ENCODE data around the gene AGK. TPM values are rescaled to one million over a fixed set of nuclear protein-coding genes. Genes with fewer than 3 reads are reported as not detected.

The AGK gene
- total RNA-seq, 1 donor from 2014 or later, result 28.6 TPM

DNA sequence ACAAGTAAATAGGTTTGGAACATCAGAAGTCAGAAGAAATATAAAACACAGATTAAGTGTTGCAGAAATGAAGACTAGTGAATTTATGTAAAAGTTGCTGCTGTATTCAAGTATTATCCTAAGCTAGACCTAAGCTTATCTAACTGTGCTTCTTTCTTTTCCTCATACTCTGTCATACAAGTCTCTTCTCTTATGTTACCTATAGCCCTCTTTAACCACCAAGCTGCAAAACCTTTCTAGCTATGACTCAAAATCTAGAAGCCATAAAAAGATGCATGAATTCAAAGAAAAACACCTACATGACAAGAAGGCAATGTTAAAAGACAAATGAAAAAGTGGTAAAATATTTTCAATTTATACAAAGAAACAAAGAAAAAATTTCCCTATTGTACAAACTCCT, 127.8 kb downstream of the AGK start:
- Histone ChIP-seq H3K9me3 (ENCODE audit: insufficient read depth, low read depth, low read length) (no peaks in the 10 kb centered on the region), H3K4me1 (ENCODE audit: insufficient read depth, low read length) (peaks cover 20% of the 10 kb centered on the region), H3K4me3 (ENCODE audit: insufficient read depth, low read depth, low read length) (no peak overlapping the region), H3K9ac (ENCODE audit: low read length) (no peak overlapping the region), H4K20me1 (ENCODE audit: insufficient read depth, low read length) (no peaks in the 10 kb centered on the region), H2AFZ (ENCODE audit: low read depth, low read length) (no peak overlapping the region), H3K27me3 (ENCODE audit: insufficient read depth, low read length) (no peaks in the 10 kb centered on the region), H3K4me2 (ENCODE audit: low read length) (no peak overlapping the region), H3K36me3 (ENCODE audit: insufficient read depth, low read length) (peaks cover 12% of the 10 kb centered on the region), H3K27ac (ENCODE audit: low read depth, low read length) (no peak overlapping the region), H3K79me2 (ENCODE audit: insufficient read depth, low read length) (no peaks in the 10 kb centered on the region)
- no peak overlapping the region for H3K4me3 Mint-ChIP-seq (ENCODE audit: unreplicated experiment)
- H3K4me1 Mint-ChIP-seq (ENCODE audit: low read depth, unreplicated experiment), result peaks cover 12% of the 10 kb centered on the region
- H3K36me3 Mint-ChIP-seq (ENCODE audit: low read depth, unreplicated experiment), result no peaks in the 10 kb centered on the region
- no peak overlapping the region for H3K27ac Mint-ChIP-seq (ENCODE audit: unreplicated experiment)
- H3K9me3 Mint-ChIP-seq (ENCODE audit: unreplicated experiment), result peaks cover 1% of the 10 kb centered on the region
- DNase-seq (ENCODE audit: low read depth) (no peak), FAIRE-seq (no peak)
- H3K27me3 Mint-ChIP-seq (ENCODE audit: low read depth, unreplicated experiment), result no peaks in the 10 kb centered on the region
- TF ChIP-seq EZH2 (IDR thresholded peaks at IDR 0.05; ENCODE audit: insufficient read depth, low read length), result no peak
- TF ChIP-seq, protein P1, sequence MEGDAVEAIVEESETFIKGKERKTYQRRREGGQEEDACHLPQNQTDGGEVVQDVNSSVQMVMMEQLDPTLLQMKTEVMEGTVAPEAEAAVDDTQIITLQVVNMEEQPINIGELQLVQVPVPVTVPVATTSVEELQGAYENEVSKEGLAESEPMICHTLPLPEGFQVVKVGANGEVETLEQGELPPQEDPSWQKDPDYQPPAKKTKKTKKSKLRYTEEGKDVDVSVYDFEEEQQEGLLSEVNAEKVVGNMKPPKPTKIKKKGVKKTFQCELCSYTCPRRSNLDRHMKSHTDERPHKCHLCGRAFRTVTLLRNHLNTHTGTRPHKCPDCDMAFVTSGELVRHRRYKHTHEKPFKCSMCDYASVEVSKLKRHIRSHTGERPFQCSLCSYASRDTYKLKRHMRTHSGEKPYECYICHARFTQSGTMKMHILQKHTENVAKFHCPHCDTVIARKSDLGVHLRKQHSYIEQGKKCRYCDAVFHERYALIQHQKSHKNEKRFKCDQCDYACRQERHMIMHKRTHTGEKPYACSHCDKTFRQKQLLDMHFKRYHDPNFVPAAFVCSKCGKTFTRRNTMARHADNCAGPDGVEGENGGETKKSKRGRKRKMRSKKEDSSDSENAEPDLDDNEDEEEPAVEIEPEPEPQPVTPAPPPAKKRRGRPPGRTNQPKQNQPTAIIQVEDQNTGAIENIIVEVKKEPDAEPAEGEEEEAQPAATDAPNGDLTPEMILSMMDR (IDR thresholded peaks at IDR 0.05; ENCODE audit: insufficient read depth, low read depth, low read length), result no peak

DNA sequence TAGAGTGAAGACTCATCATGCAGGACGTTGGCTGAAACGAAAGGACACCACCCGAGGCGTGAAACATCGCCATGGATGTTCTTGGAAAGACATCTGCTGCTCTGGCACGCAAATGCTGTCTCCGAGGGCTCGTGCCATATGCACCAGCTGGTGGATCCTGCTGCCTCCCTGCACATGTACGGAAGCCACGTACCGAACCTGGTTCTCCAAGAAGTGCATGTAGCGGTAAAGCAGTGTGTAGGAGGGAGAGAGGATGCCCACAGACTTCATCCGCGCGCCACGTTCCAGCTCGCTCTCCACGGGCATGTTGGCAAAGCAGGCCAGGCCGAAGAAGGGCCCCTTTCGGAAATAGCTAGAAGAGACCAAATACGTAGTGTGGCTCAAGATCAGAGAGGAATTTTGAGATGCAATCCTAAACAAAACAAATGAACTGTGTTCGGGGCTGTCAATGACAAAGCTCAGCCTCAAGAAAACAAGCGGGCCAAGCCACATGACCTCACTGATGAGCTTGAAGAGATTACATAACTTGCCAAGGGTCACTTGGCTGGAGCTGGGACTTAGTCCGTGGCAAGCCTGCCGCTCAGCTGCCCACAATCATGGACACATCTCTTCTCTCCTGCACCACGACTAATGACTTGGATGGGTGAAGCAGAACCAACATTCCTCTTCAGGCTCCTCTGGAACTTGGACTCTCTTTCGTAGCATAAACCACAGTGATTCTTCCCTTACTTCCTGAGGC, 134.2 kb downstream of the AGK start:
- TF ChIP-seq, protein P1 (IDR thresholded peaks at IDR 0.05; ENCODE audit: insufficient read depth, low read depth, low read length), result no peak
- TF ChIP-seq EZH2 (IDR thresholded peaks at IDR 0.05; ENCODE audit: insufficient read depth, low read length), result no peak
- H3K79me2 ChIP-seq (ENCODE audit: insufficient read depth, low read length), result peaks cover 4% of the 10 kb centered on the region
- no peak overlapping the region for H3K4me2 ChIP-seq (ENCODE audit: low read length)
- no peak overlapping the region for H3K4me3 Mint-ChIP-seq (ENCODE audit: unreplicated experiment)
- peaks cover 17% of the 10 kb centered on the region for H3K36me3 ChIP-seq (ENCODE audit: insufficient read depth, low read length)
- no peak overlapping the region for H3K4me3 ChIP-seq (ENCODE audit: insufficient read depth, low read depth, low read length)
- no peaks in the 10 kb centered on the region for H3K9me3 Mint-ChIP-seq (ENCODE audit: unreplicated experiment)
- peaks cover 30% of the 10 kb centered on the region for H4K20me1 ChIP-seq (ENCODE audit: insufficient read depth, low read length)
- no peaks in the 10 kb centered on the region for H3K36me3 Mint-ChIP-seq (ENCODE audit: low read depth, unreplicated experiment)
- H3K9me3 ChIP-seq (ENCODE audit: insufficient read depth, low read depth, low read length), result no peaks in the 10 kb centered on the region
- DNase-seq (ENCODE audit: low read depth) (peak; percentile 53), FAIRE-seq (no peak)
- no peak overlapping the region for H3K27ac ChIP-seq (ENCODE audit: low read depth, low read length)
- no peak overlapping the region for H3K9ac ChIP-seq (ENCODE audit: low read length)
- no peaks in the 10 kb centered on the region for H3K27me3 Mint-ChIP-seq (ENCODE audit: low read depth, unreplicated experiment)
- no peak overlapping the region for H2AFZ ChIP-seq (ENCODE audit: low read depth, low read length)
- H3K27ac Mint-ChIP-seq (ENCODE audit: unreplicated experiment), result no peak overlapping the region
- no peaks in the 10 kb centered on the region for H3K4me1 ChIP-seq (ENCODE audit: insufficient read depth, low read length)
- no peaks in the 10 kb centered on the region for H3K27me3 ChIP-seq (ENCODE audit: insufficient read depth, low read length)
- no peaks in the 10 kb centered on the region for H3K4me1 Mint-ChIP-seq (ENCODE audit: low read depth, unreplicated experiment)

DNA sequence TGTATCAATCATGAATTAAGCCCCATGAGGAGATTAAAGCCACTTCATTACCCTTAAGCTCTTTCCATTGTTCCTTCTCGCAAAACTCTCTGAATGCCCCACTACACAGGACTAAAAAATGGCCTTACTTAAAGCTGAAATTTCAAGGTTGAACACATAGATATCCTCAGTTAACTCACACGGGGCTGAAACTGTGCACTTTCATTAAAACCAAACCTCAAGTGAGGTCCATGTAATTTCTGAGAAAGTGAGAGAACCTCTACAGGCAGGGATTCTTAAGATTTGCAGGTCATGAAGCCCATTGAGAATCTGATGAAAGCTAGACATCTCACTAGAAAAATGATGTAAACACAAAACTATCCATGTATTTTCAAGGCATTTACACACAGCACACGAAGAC, 134.9 kb downstream of the AGK start:
- no peak overlapping the region for H3K27ac ChIP-seq (ENCODE audit: low read depth, low read length)
- no peaks in the 10 kb centered on the region for H3K9me3 Mint-ChIP-seq (ENCODE audit: unreplicated experiment)
- no peaks in the 10 kb centered on the region for H3K4me1 ChIP-seq (ENCODE audit: insufficient read depth, low read length)
- peaks cover 4% of the 10 kb centered on the region for H3K79me2 ChIP-seq (ENCODE audit: insufficient read depth, low read length)
- H3K27ac Mint-ChIP-seq (ENCODE audit: unreplicated experiment), result no peak overlapping the region
- H3K4me1 Mint-ChIP-seq (ENCODE audit: low read depth, unreplicated experiment), result no peaks in the 10 kb centered on the region
- no peak overlapping the region for H3K4me2 ChIP-seq (ENCODE audit: low read length)
- FAIRE-seq, result no peak
- no peak overlapping the region for H3K4me3 Mint-ChIP-seq (ENCODE audit: unreplicated experiment)
- H3K27me3 ChIP-seq (ENCODE audit: insufficient read depth, low read length), result no peaks in the 10 kb centered on the region
- H3K4me3 ChIP-seq (ENCODE audit: insufficient read depth, low read depth, low read length), result no peak overlapping the region
- no peaks in the 10 kb centered on the region for H3K27me3 Mint-ChIP-seq (ENCODE audit: low read depth, unreplicated experiment)
- no peaks in the 10 kb centered on the region for H3K9me3 ChIP-seq (ENCODE audit: insufficient read depth, low read depth, low read length)
- H4K20me1 ChIP-seq (ENCODE audit: insufficient read depth, low read length), result peaks cover 31% of the 10 kb centered on the region
- H3K36me3 ChIP-seq (ENCODE audit: insufficient read depth, low read length), result peaks cover 14% of the 10 kb centered on the region
- no peak overlapping the region for H2AFZ ChIP-seq (ENCODE audit: low read depth, low read length)
- DNase-seq (ENCODE audit: low read depth), result no peak
- no peak for TF ChIP-seq EZH2 (IDR thresholded peaks at IDR 0.05; ENCODE audit: insufficient read depth, low read length)
- TF ChIP-seq, protein P1 (IDR thresholded peaks at IDR 0.05; ENCODE audit: insufficient read depth, low read depth, low read length), result no peak
- no peak overlapping the region for H3K9ac ChIP-seq (ENCODE audit: low read length)
- H3K36me3 Mint-ChIP-seq (ENCODE audit: low read depth, unreplicated experiment), result no peaks in the 10 kb centered on the region
